ENCODE results near the gene CACNA1C. TPM values are rescaled to one million over a fixed set of nuclear protein-coding genes. Genes with fewer than 3 reads are reported as not detected.

The CACNA1C gene
- total RNA-seq, 2 donors from 2014 or later, result 0.05 to 0.31 TPM

DNA sequence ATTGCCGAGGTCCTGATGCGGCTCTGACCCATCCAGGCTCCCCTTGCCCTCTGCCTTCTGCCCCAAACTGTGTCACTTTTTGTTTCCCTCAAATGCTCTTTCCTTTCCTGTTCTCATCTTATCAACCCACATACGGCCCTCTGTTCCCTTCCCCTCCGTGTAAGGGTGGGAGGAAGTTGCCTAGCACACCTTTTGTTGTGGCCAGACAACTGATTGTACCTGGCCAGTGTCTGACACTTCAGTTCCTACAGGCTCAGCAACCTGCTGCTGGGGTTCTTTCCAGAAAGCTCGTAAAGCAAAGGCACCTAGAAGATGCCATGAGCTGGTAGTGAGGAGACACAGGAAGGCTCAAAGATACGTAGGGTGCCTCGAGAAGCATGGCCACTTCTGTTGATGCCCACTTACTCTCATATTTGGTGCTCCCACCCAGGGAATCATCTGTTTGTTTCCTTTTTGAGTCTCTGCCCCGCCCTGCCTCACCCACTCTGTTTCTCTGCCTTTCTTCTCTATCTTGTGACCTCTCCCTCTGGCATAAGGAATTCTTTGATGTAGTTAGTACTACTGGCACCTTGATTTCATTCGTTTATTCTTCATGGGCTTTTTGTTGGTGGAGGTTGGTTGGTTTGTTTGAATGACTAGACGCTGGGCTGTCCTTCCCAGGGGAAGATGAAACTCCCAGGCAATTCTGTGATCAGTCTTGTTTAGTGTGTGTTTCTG is 589.5 kb downstream of the CACNA1C start:
- Mint-ChIP-seq H3K27ac (peak overlapping the region in 1 of 2 donors; percentile 32), H3K9me3 (no peaks in the 10 kb centered on the region), H3K36me3 (no peaks in the 10 kb centered on the region)
- DNase-seq (ENCODE audit: low spot score in 2 of 2) (peak in 1 of 2 donors; percentile 22), ATAC-seq (peak; percentile 33 to 75)

DNA sequence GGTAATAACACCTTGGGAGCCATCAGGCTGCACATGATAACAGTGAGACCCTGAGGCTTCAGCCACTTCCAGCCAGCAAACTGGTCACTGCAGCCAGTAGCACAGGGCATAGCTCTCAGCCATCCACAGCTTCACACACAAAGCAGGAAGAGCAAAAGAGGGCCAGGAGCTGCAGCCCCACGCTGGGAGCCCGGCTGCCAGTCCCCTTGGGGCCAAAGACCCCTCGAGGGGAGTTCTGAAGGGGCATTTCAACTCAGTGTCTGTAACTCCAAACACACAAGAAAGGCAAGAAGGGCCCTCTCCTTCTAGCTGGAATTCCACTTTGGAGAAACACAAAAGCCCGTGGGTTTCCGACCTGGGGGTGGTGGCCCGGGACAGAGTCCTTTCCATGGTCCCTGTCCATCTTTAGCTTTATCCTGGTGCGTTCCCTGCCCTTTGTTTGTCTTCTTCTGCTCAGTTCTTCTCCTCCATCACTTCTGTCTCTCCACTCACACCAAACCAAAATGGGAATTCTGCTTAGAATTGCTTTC is 590.2 kb downstream of the CACNA1C start:
- H3K27ac Mint-ChIP-seq, result peak overlapping the region in 1 of 2 donors; percentile 32
- no peaks in the 10 kb centered on the region for H3K36me3 Mint-ChIP-seq
- no peak for ATAC-seq

DNA sequence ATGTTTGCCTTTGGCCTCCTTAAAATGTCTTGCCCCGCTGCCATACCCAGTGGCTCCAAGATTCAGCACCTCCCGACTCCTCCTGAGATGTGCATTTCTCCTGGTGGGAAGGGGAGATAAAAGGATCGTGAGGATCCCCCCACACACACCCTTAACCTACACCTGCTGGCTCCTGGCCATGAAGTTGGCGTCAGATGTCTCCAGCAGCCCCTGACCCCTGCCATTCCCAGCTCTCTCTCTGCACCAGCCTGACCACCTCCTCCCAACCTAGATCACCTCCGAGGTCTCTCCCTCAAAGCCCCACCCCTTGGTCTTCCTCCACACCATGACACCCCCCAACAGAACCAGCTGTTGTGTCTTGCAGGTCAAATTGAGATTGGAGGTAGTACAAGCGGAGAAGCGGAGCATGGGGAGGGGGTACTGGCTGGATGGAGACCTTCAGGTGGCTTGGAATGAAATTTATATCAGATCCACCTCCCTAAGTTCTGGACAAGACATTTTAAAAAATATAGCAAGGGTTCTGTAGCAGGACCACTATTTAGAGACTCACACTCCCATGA is 590.9 kb downstream of the CACNA1C start:
- H3K36me3 Mint-ChIP-seq, result no peaks in the 10 kb centered on the region
- DNase-seq (ENCODE audit: low spot score in 2 of 2) (no peak), ATAC-seq (no peak)
- H3K27ac Mint-ChIP-seq, result no peak overlapping the region
- H3K9me3 Mint-ChIP-seq, result no peaks in the 10 kb centered on the region

More for the DNA sequence above, 590.2 kb downstream of the CACNA1C start:
- no peak for DNase-seq (ENCODE audit: low spot score in 2 of 2)
- H3K9me3 Mint-ChIP-seq, result no peaks in the 10 kb centered on the region

DNA sequence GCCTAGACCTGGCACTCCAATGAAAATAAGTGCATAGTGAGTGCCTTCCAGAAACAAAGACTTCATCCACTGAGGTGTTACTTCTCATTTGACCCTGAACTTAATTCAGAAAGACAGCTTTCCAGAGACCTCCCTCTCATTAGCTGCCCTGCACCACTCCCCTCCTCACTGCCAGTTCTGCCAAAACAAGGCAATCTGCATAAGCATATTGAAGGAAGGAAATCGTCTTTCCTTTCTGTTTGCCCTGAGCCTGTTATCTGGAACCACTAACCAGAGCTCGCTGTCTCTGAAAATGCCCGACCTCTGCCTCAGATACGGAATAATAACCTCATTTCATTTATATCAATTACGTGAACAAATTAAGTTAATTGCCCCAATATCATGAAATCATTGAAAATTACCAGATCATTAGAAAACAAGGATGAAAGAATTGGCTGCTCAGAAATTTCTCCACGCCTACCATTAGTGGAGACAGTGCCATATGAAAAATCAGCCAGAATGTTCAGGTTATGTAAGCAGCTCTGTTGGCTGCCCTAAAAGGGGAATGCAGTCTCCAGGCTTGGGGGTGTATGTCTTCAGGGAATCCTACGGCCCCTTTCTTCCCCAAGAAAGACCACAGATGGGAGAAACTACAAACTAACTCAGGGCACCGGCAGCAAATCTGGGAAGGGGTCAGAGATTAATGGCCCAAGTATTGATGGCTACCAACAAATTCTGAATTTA is 592.1 kb downstream of the CACNA1C start:
- H3K9me3 Mint-ChIP-seq, result no peaks in the 10 kb centered on the region
- no peak overlapping the region for H3K27ac Mint-ChIP-seq
- no peak for ATAC-seq
- H3K36me3 Mint-ChIP-seq, result no peaks in the 10 kb centered on the region
- no peak for DNase-seq (ENCODE audit: low spot score in 2 of 2)

DNA sequence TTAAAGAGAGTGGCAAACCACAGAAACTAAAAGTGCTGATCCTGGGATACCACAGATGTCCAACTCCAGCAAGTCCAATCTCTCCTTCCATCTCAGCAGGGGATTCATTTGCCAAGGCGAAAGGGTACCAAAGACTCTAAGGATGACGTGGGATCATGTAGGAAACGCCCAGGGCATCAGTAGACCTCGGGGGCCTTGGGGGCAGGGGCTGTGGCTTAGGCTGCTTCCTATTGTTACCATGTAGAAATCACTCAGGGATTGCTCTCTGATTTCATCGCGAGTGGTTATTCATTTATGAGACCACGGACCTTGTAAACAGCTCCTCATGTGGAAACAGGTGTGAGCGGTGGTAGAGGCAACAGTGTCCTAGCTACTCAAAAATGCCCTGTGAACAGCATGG is 592.7 kb downstream of the CACNA1C start:
- DNase-seq (ENCODE audit: low spot score in 2 of 2), result no peak
- no peak for ATAC-seq
- no peaks in the 10 kb centered on the region for H3K9me3 Mint-ChIP-seq
- H3K36me3 Mint-ChIP-seq, result no peaks in the 10 kb centered on the region
- H3K27ac Mint-ChIP-seq, result no peak overlapping the region

DNA sequence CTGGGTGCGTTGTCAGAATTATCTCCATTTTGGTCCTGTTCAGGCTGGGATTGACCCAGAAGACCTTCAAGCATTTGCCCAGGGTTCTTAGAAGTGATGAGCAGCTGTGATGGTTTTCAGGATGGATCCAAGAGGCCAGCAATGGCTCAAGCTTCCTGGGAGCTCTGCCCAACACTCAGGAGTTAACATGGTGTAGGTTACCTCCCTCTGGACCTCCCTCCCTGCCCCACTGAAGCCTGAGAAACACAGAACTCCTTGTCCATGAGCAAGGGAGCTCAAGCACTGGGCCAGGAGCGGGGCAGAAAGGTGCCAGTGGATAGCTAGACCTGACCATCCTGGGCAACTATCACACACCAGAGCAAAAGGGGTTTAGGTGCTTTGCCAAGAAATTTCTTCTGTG is 593.6 kb downstream of the CACNA1C start:
- Mint-ChIP-seq H3K9me3 (no peaks in the 10 kb centered on the region), H3K27ac (no peak overlapping the region), H3K36me3 (no peaks in the 10 kb centered on the region)
- ATAC-seq (no peak), DNase-seq (ENCODE audit: low spot score in 2 of 2) (no peak)

DNA sequence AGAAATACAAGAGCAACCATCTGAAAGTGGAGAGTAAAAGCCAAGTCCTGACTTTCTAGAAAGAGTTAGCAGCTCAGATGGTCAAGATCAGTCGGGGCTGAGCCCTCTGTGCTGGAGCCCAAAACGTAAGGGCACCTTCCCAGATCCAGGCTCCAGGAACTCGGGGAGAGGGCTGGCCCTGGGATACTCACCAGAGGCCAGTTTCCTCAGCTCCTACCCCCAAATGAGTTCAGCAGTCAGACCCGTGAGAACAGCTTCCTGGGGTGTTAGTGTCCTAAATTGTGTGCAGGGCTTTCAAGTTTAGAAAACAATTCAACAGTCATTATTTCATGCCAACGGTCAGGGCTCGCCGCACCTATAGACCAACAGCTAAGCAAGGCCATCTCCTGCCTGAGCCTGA is 594.4 kb downstream of the CACNA1C start:
- ATAC-seq (no peak), DNase-seq (ENCODE audit: low spot score in 2 of 2) (no peak)
- H3K27ac Mint-ChIP-seq, result no peak overlapping the region
- H3K36me3 Mint-ChIP-seq, result no peaks in the 10 kb centered on the region
- no peaks in the 10 kb centered on the region for H3K9me3 Mint-ChIP-seq

DNA sequence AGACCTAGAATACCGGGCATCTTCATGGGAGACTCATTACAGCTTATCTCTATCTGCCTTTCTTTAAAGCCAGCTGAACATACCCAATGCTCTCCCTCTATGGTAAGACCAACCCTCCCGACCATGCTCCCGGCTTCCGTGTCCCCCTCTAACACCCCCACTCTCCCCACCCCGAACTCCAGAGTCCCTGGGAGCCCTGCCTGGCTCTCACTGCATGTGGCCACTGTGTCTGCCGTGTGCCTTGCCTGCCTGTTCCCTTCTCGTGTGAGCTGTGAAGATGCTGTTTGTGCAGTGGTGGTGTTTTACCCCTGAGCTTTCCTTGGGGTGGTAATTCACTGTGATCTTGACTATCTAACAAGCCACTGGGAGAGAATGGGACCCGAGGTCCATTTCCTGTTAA is 595.6 kb downstream of the CACNA1C start:
- Mint-ChIP-seq H3K36me3 (no peaks in the 10 kb centered on the region), H3K9me3 (no peaks in the 10 kb centered on the region), H3K27ac (no peak overlapping the region)
- no peak for ATAC-seq
- DNase-seq (ENCODE audit: low spot score in 2 of 2), result no peak

DNA sequence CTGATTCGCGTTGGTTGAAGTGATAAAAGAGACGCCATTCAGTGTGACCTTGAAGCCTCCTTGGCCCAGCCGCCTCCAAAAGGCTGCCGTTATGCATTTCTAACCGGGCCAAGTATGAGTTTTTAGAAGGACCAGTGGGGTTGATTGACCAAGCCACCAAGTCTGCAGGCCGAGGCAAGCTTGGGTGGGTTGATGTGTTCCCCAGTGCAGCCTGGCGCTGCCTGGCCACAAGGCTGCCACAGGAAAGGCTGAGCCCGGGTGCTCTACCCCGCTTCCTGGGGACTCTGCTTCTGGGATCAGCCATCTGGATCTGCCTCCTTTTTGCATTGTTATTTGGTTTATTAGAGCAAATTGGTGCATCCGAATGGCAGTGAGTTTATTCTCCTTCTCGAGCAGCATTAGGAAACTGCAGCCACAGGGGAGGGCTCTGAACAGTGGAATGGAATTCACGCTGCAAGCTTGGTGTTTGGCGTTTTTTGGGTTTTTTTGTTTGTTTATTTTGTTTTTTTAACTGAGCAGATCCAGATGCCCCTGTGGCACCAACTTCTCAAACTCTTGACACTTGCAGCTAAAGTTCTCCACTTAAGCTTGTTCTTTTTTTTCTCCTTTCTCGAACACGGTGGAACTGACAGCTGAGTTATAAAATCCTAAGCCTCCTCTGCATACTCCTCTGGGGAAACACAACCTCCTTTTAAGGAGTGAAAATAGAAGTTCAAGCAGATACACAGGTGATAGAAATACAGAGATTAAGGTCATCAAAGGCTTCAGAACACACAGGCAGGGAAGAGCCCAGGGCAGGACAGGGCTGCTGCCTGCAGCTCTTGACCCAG is 596.6 kb downstream of the CACNA1C start:
- Mint-ChIP-seq H3K9me3 (no peaks in the 10 kb centered on the region), H3K36me3 (no peaks in the 10 kb centered on the region), H3K27ac (no peak overlapping the region)
- DNase-seq (ENCODE audit: low spot score in 2 of 2), result no peak
- ATAC-seq, result no peak

DNA sequence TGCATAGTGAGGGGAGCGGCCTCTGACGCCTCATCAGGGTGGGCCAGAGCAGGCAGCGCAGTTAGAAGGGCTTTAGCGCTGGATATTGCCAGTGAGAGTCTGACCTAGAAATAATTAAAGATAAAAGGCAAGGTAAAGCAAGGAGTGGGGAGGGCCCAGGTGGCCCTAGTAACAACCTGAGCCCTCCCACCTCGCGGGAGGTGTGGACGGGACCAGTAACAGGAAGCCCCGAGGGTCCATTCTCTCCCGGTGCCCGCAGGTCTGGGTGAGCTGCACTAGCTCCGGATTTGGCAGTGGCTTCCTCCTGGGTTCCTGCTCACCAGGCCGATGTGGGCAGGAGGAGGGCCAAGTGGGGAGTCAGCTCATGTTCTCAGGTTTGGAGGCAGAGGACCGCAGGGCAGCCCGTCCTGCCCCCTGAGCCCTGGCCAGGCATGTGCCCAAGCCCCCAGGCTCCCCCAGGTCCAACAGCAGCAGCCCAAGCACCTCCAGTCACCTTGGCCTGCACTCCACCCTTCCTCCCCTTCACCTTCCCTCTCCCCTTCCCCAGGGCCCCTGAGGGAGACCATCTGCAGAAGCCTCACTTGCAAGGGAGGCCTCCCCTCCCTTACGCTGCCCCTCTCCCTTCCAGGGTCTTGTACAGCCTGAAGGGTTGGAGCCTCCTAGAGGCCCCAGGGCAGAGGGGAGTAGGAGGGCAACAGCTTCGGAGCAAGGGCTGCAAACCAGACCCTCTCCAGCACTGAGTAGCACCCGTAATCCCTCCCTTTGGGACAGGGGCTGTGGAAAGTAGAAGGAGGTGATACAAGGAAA is 597.7 kb downstream of the CACNA1C start:
- Mint-ChIP-seq H3K27ac (no peak overlapping the region), H3K9me3 (no peaks in the 10 kb centered on the region), H3K36me3 (no peaks in the 10 kb centered on the region)
- DNase-seq (ENCODE audit: low spot score in 2 of 2), result no peak
- no peak for ATAC-seq

DNA sequence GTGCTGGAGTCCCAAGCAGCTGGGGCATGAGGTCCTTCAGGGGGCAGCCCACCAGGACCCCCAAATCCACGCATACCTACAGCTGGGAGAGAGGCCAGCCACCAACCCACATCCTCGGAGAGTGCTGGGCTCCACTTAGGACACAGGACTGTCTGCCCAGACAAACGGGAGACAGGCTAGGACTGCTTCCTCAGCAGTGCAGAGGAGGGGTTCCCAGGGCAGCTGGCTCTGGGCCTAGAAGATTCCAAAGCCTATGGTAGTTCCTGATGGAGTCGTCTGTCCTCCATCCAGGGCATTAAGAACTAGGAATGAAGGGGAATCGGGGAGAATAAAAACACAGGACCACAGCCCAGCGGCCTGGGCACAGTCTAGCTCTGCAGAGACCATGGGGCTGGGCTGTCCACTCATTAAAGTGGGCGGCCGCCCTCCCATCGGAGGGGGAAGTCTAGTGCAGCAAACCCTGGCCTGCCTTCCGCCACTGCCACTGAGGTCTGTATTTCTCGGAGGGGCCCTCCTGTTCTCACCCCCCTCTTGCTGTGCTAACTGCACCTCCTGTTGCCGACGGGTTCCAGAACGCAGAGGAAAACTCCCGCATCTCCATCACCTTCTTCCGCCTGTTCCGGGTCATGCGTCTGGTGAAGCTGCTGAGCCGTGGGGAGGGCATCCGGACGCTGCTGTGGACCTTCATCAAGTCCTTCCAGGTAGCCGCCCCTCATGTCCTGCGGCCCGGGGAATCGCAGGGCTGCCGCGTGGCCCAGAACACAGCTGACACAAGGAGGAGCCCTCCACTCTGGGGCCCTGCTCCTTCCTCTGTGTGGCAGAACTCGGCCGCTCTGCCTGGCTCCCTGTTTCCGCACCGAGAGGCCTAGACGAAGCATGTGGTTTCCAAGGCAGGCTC is 598.5 kb downstream of the CACNA1C start:
- ATAC-seq (no peak), DNase-seq (ENCODE audit: low spot score in 2 of 2) (no peak)
- Mint-ChIP-seq H3K9me3 (no peaks in the 10 kb centered on the region), H3K36me3 (no peaks in the 10 kb centered on the region), H3K27ac (no peak overlapping the region)

DNA sequence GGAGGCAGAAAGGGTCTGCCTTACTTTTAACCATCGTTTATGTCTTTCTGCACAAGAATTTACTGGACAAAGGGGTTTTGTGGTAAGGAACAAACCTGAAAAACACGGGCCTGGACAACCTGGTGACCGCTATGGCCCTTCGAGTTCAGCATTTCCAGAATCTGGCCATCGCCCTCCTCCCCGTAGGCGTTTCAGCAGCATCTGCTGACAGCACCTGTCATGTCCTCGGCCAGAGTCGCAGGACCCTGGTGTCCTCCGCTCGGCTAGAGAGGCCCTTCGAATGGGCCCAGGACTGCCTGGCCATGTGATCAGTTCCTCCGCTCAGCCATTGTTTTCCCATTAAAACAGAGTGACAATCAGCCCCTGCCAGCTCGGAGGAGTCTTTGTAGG is 599.2 kb downstream of the CACNA1C start:
- DNase-seq (ENCODE audit: low spot score in 2 of 2) (no peak), ATAC-seq (no peak)
- H3K27ac Mint-ChIP-seq, result peak overlapping the region; percentile 22 to 44
- no peaks in the 10 kb centered on the region for H3K9me3 Mint-ChIP-seq
- no peaks in the 10 kb centered on the region for H3K36me3 Mint-ChIP-seq

DNA sequence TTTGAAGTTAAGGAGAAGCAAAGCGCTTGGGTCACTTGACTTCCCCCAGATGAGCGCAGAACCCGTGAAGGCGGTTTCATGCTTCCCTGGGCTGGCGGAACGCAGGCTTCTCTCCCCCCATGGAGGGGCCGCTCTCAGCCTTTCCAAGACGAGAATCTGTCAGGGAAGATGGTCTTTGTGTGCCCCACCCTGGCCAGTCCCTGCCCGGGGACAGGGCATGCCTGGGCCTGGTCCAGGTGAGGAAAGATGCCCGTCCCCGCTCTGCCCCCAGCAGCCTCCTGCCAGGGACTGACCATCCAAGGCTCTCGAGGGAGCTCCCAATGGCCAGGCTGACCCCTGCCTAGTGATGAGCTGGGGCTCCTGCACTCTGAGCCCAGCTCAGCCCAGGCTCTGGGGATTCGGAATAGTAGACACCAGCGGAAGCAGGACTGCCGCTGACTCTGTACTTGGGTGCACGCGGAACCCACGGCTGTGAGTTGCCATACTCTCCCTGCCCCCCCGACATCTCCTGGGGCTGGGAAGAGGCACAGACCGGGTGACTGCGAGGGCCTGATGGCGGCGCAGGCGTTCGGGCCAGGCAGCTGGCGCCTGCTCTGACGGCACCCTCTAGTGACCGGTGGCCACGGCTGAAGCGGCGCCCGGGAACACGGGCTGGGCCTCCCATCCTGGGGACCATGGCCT is 599.8 kb downstream of the CACNA1C start:
- no peak for ATAC-seq
- Mint-ChIP-seq H3K36me3 (no peaks in the 10 kb centered on the region), H3K9me3 (peaks cover 0 to under 1% of the 10 kb centered on the region in 2 donors), H3K27ac (peak overlapping the region in 1 of 2 donors; percentile 44)
- DNase-seq (ENCODE audit: low spot score in 2 of 2), result no peak

DNA sequence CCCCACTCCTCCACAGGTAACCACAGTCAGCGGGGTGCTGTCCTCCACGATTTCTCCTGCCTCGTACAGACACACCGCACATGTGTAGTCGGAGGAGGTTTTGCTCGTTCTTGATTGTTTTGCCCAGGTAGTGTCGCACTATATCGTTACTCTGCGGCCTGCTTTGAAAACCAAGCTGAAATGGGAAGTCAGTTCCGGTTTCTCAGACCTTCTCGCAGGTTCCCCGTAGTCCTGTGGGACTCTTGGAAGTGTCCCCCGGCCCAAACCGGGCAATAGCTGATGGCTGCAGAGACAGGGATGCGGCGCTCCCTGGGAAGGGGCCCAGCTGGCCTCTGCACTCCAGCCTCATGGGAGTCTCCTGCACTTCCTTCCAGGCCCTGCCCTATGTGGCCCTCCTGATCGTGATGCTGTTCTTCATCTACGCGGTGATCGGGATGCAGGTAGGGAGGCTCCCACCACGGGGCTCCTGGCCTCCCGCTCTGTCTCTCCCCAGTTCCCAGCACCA is 600.7 kb downstream of the CACNA1C start:
- no peaks in the 10 kb centered on the region for H3K36me3 Mint-ChIP-seq
- H3K27ac Mint-ChIP-seq, result no peak overlapping the region
- DNase-seq (ENCODE audit: low spot score in 2 of 2) (peak in 1 of 2 donors; percentile 34), ATAC-seq (no peak)
- H3K9me3 Mint-ChIP-seq, result peaks cover 0 to 4% of the 10 kb centered on the region in 2 donors

Measured in activated naive CD4-positive, alpha-beta T cell treated with anti-CD3 and anti-CD28 coated beads, Interleukin-2, amount 50 U/mL, for 72 hours (primary cell).